ENCODE results near the gene ZNF200. TPM values are rescaled to one million over a fixed set of nuclear protein-coding genes. Genes with fewer than 3 reads are reported as not detected.
"Not testable (repeated sequence)": the region's sequence is repeated elsewhere in the genome, so short reads cannot be mapped to it uniquely, and the experiment has no call there.

ZNF200 gene
- total and polyA plus RNA-seq, 5 donors = 2.9 to 7.9 (median 5.5) TPM

GRCh38 chr16:3187798-3188674 is 46.9 kb downstream of the ZNF200 start, which contains the start of gene OR1F1:
OR1F1 (plus strand) TSS chr16:3188204.
- peak in 1 of 2 donors; percentile 18 for ATAC-seq
- 2% methylated on average over 51 of the region's 51 CpGs for WGBS
- intact Hi-C loops (cut with DNase I) = no loop called here
- DNase-seq = no peak
- no peak within 1 kb of the TSS for H3K27ac ChIP-seq (ENCODE audit: low read length)
- peak within 1 kb of the TSS; percentile 2 for H3K4me3 ChIP-seq (ENCODE audit: low read length)
- H3K4me1 ChIP-seq (ENCODE audit: control insufficient read depth, insufficient read depth, low read length) = no peaks in the 10 kb centered on the region
- no peaks in the 10 kb centered on the region for H3K9me3 ChIP-seq (ENCODE audit: control insufficient read depth, low read length)
- no peaks in the 10 kb centered on the region for H3K27me3 ChIP-seq (ENCODE audit: control insufficient read depth, insufficient read depth)

- DNase-seq (no peak), ATAC-seq (no peak)
- 80% methylated on average over 23 of the region's 23 CpGs for WGBS
- no peak overlapping the region for H3K27ac ChIP-seq (ENCODE audit: low read length)
- H3K4me1 ChIP-seq (ENCODE audit: control insufficient read depth, insufficient read depth, low read length) = no peaks in the 10 kb centered on the region
- H3K4me3 ChIP-seq (ENCODE audit: low read length) = no peak overlapping the region
- no peaks in the 10 kb centered on the region for H3K9me3 ChIP-seq (ENCODE audit: control insufficient read depth, low read length)
- H3K27me3 ChIP-seq (ENCODE audit: control insufficient read depth, insufficient read depth) = no peaks in the 10 kb centered on the region
- intact Hi-C loops (cut with DNase I) = no loop called here
These were observed 47.8 kb downstream of the ZNF200 start for GRCh38 chr16:3186946-3187690.

GRCh38 chr16:3183445-3184139 is 51.4 kb downstream of the ZNF200 start:
- WGBS = 4% methylated on average over 42 of the region's 42 CpGs
- intact Hi-C loops (cut with DNase I) = no loop called here

GRCh38 chr16:3182608-3183444 is 52.1 kb downstream of the ZNF200 start:
- DNase-seq (peak in 2 of 3 donors; percentile 64 to 65), ATAC-seq (peak; percentile 47 to 52)
- no peaks in the 10 kb centered on the region for H3K27me3 ChIP-seq (ENCODE audit: control insufficient read depth, insufficient read depth)
- H3K4me3 ChIP-seq (ENCODE audit: low read length) = no peak overlapping the region
- no peaks in the 10 kb centered on the region for H3K9me3 ChIP-seq (ENCODE audit: control insufficient read depth, low read length)
- intact Hi-C loops (cut with DNase I) = no loop called here
- H3K4me1 ChIP-seq (ENCODE audit: control insufficient read depth, insufficient read depth, low read length) = no peaks in the 10 kb centered on the region
- no peak overlapping the region for H3K27ac ChIP-seq (ENCODE audit: low read length)
- 1% methylated on average over 72 of the region's 72 CpGs for WGBS

More at GRCh38 chr16:3183445-3184139, 51.4 kb downstream of the ZNF200 start:
- H3K4me3 ChIP-seq (ENCODE audit: low read length) = no peak overlapping the region
- DNase-seq (no peak), ATAC-seq (no peak)
- no peaks in the 10 kb centered on the region for H3K27me3 ChIP-seq (ENCODE audit: control insufficient read depth, insufficient read depth)
- H3K27ac ChIP-seq (ENCODE audit: low read length) = no peak overlapping the region
- H3K4me1 ChIP-seq (ENCODE audit: control insufficient read depth, insufficient read depth, low read length) = no peaks in the 10 kb centered on the region
- H3K9me3 ChIP-seq (ENCODE audit: control insufficient read depth, low read length) = no peaks in the 10 kb centered on the region

GRCh38 chr16:3182293-3182607 is 52.7 kb downstream of the ZNF200 start:
- H3K27ac ChIP-seq (ENCODE audit: low read length); H3K4me3 ChIP-seq (ENCODE audit: low read length); ATAC-seq; DNase-seq; H3K9me3 ChIP-seq (ENCODE audit: control insufficient read depth, low read length); H3K4me1 ChIP-seq (ENCODE audit: control insufficient read depth, insufficient read depth, low read length); H3K27me3 ChIP-seq (ENCODE audit: control insufficient read depth, insufficient read depth); intact Hi-C loops (cut with DNase I): not testable (repeated sequence)
- WGBS = 40% methylated on average over 8 of the region's 8 CpGs

GRCh38 chr16:3180445-3180878 is 54.5 kb downstream of the ZNF200 start:
- DNase-seq (no peak), ATAC-seq (no peak)
- Histone ChIP-seq H3K9me3 (ENCODE audit: control insufficient read depth, low read length) (no peaks in the 10 kb centered on the region), H3K27me3 (ENCODE audit: control insufficient read depth, insufficient read depth) (no peaks in the 10 kb centered on the region), H3K4me3 (ENCODE audit: low read length) (no peak overlapping the region), H3K27ac (ENCODE audit: low read length) (no peak overlapping the region), H3K4me1 (ENCODE audit: control insufficient read depth, insufficient read depth, low read length) (no peaks in the 10 kb centered on the region)
- WGBS = 41% methylated on average over 21 of the region's 21 CpGs
- intact Hi-C loops (cut with DNase I) = no loop called here

- H3K27ac ChIP-seq (ENCODE audit: low read length) = no peak overlapping the region
- no peaks in the 10 kb centered on the region for H3K9me3 ChIP-seq (ENCODE audit: control insufficient read depth, low read length)
- WGBS = 69% methylated on average over 8 of the region's 8 CpGs
- no peak for DNase-seq
- ATAC-seq = no peak
- H3K4me3 ChIP-seq (ENCODE audit: low read length) = no peak overlapping the region
- intact Hi-C loops (cut with DNase I) = no loop called here
- H3K27me3 ChIP-seq (ENCODE audit: control insufficient read depth, insufficient read depth) = no peaks in the 10 kb centered on the region
- H3K4me1 ChIP-seq (ENCODE audit: control insufficient read depth, insufficient read depth, low read length) = no peaks in the 10 kb centered on the region
These were observed 55.3 kb downstream of the ZNF200 start for GRCh38 chr16:3179651-3180050.

GRCh38 chr16:3175157-3176093 is 59.5 kb downstream of the ZNF200 start:
- H3K9me3 ChIP-seq (ENCODE audit: control insufficient read depth, low read length) = no peaks in the 10 kb centered on the region
- intact Hi-C loops (cut with DNase I) = no loop called here
- ATAC-seq (no peak), DNase-seq (no peak)
- no peak overlapping the region for H3K27ac ChIP-seq (ENCODE audit: low read length)
- H3K4me3 ChIP-seq (ENCODE audit: low read length) = no peak overlapping the region
- H3K27me3 ChIP-seq (ENCODE audit: control insufficient read depth, insufficient read depth) = no peaks in the 10 kb centered on the region
- 14% methylated on average over 39 of the region's 39 CpGs for WGBS
- H3K4me1 ChIP-seq (ENCODE audit: control insufficient read depth, insufficient read depth, low read length) = no peaks in the 10 kb centered on the region

- H3K27ac ChIP-seq (ENCODE audit: low read length) = no peak overlapping the region
- ATAC-seq (no peak), DNase-seq (no peak)
- no peaks in the 10 kb centered on the region for H3K4me1 ChIP-seq (ENCODE audit: control insufficient read depth, insufficient read depth, low read length)
- no peaks in the 10 kb centered on the region for H3K27me3 ChIP-seq (ENCODE audit: control insufficient read depth, insufficient read depth)
- intact Hi-C loops (cut with DNase I) = no loop called here
- 27% methylated on average over 28 of the region's 28 CpGs for WGBS
- no peak overlapping the region for H3K4me3 ChIP-seq (ENCODE audit: low read length)
- no peaks in the 10 kb centered on the region for H3K9me3 ChIP-seq (ENCODE audit: control insufficient read depth, low read length)
These were observed 60.3 kb downstream of the ZNF200 start for GRCh38 chr16:3174618-3175148.
